Suprapubic skin (tissue), 4 donors: Measurements from ENCODE around the gene GNS.

Experiments used
- CTCF ChIP-seq, 2 donors: fragments of 200-600 bp in 1 of 2; fragments of 450-650 bp in 1 of 2; sonication (generic) in 1 of 2; IDR thresholded peaks; one replicate each; pipeline ENCODE4 v1.5.1; 2016 to 2019; ENCODE audit warnings: antibody characterized with exemption in 2 of 2, mild to moderate bottlenecking in 1 of 2, moderate library complexity in 1 of 2
- EP300 ChIP-seq: sonication (generic); formaldehyde crosslinking; IDR thresholded peaks from one replicate; pipeline ENCODE4 v1.6.1; 2017; ENCODE audit warnings: antibody characterized with exemption
- POLR2AphosphoS5 ChIP-seq, 3 donors: sonication (generic); formaldehyde crosslinking; IDR thresholded peaks; one replicate each; pipeline ENCODE4 v1.6.1; 2017; ENCODE audit warnings: antibody characterized with exemption in 3 of 3

GRCh38 chr12:64688715-64689114 is 70.5 kb downstream of the GNS start:
- no peak for TF ChIP-seq POLR2AphosphoS5 (IDR thresholded peaks at IDR 0.05)
- TF ChIP-seq CTCF (IDR thresholded peaks at IDR 0.05): no peak
- TF ChIP-seq EP300: no peak
